ENCODE results near the gene POMGNT2.

POMGNT2 gene

DNA sequence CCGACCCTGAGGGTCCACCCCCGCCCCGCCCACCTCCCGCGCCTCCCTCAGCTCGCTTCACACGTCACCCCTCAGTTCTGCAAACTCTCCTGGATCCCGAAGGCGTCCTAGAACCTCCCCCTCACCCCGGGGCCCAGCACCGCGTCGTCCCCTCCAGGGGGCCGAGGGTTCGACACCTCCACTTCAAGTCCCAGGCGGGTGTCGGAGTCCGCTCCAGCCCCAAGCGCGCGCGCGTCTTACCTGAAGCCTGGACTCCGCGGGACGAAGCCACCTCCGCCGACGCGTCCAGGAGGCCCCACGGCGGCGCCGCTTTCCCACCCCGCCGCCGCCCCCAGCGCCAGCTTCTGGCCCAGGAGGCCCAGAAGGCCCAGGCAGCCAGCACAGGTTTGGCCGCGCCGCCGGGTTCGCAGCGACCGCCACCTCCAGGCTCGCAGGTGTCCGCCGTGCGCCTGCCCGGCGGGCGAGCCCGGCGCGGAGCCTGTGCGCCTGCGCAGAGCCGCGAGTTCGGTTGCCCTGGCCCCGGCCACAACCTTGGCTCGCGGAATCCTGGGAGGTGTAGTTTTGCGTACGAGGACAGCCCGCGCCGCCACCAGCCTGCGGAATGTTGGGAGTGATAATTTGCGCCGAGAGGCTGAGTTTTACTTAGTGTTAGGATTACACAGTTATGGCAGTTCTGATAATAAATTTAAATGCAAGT, at the start of gene POMGNT2:
Gene POMGNT2, minus strand, starts transcription at position 484 of the 697 bp plus-strand sequence. CDS start 24,648 bp downstream, outside the sequence.
- peak; percentile 69 to 82 for DNase-seq (ENCODE audit: low read depth in 2 of 2)

DNA sequence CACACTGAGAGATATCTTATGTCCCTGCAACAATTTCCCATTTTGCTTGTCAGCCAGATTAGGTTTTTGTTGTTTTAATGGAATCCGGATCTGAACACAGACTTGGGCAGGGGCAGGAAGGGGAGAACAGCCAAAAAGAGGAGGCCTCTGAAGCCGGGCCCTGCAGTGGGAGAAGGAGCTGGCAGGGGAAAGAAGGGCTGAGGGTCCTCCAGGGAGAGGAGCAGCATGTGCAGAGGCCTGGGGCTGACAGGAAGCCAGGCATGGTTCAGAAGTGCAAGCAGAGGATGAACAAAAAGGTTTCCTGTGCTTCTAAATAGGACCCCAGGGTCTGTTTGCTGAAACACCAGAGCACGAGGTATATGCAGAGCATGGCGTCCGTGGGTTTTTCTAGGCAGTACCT, 49.1 kb upstream of the POMGNT2 start:
- DNase-seq (ENCODE audit: low read depth in 2 of 2), result no peak

DNA sequence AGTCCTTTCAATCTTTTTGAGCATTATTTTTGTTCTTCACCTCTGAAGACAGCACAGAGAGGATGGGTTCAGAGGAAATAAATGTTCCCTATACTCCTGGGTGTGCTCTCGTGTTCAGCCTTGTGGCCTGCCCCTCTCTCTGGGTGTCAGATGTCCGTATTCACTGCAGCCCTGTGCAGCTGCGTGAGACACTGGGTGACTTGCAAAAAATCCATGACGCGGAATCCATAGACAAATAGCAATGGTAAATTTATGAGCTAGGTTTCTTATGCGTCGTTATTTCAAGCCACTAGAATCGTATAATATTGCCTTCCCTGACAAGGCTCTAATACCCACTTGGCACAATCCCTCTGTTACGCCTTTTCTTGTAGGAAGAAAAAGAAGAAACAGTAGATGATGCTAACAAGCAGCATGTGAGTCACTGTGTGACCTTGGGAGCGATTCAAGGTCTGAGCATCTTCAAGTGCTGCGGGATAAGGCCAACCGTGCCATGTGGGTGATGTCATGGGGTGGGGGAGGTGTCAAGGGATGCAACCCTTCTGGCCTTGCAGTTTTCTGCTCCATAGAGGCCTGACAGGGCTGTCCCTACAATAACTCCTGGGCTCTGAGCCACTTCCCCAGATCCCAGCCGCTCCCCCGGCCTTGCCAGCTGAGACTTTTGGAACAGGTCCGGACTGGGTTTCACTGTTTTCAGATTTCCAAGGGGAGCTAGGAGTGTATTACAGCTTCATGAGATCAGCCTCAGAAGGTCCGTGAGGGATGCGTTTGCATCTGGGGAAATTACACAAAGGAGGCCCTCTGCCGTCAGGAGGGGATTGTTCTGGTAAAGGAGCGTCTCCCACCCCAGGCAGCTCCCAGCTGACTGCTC, 47.6 kb upstream of the POMGNT2 start:
- DNase-seq (ENCODE audit: low read depth in 2 of 2), result no peak

DNA sequence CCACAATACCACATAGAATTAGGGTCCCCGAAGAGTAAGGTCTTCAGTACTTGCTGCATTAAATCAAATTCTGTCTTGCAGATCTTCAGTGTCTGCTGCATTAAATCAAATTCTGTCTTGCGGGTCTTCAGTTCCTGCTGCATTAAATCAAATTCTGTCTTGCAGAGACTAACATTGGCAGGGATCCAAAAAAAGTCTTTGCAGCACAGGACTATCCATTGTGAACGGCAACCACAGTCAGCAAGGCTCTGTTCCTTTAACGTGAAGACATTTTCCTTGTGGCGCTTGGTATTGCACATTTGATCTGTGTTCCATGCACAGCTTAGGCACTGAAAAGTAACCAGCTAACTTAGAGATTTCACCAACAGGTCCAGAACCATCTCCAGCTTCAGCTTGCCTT, 46.8 kb upstream of the POMGNT2 start:
- no peak for DNase-seq (ENCODE audit: low read depth in 2 of 2)

DNA sequence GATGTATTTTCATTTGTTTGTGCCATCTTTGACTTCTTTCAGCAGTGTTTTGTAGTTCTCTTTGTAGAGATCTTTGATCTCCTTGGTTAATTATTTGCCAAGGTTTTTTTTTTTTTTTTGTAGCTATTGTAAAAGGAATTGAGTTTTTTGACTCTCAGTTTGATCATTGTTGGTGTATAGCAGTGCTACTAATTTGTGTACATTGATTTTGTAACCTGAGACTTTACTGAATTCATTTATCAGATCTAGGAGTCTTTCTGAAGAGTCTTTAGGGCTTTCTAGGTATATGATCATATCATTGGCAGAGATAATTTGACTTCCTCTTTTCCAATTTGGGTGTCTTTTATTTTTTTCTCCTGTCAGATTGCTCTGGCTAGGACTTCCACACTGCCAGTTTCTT, 42.2 kb upstream of the POMGNT2 start:
- DNase-seq (ENCODE audit: low read depth in 2 of 2), result no peak

DNA sequence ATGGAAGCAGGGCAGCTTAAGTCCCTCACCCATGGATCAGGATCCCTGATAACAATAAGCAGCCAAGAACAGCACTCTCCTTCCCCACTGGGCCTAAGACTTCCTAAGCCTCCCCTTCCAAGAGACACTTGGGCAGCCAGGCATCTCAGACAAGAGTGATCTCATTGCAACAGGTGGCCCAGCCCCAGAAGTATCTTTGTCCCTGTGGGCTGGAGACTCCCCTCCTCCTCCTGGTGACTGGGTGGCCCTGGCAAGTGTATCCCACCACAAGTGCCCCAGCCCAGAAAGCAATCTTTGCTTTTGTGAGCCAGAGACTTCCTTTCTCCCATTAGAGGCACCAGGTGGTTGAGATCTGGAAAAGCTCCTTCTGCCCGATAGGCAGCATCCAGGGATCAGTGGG, 40.7 kb upstream of the POMGNT2 start:
- DNase-seq (ENCODE audit: low read depth in 2 of 2), result no peak

DNA sequence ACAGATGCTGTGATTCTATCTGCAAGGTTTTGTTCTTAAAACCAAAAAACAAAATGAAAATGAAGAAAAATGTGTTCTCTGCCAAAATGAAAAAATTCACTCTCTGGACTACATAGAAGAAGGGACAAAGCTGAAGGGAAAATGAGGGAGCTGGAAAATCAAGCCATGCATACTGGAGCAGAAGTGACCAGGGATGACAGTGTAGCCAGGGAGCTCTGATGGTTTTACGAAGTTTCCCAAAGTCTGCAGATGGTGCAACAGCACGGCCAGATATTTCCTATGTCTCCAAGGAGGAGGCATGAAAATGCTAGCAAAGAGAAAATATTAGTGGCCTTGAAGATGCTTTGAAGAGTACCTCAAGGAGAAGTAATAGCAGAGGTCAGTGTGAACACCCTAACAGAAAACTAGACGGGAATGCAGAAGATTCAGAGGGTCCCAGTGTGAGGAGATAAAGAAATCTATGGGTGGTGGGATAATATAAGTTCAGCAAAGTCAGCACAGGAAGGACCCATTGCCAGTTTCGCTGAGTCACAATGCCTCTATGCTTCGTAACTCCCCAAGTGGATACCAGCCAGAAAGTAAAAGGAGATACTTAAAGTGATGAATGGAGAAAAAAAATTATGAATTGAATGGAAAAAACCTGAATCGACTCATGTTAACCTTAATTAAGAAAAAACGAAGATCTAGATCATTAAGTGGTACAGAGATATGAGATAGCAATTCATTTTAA, 39.0 kb upstream of the POMGNT2 start:
- no peak for DNase-seq (ENCODE audit: low read depth in 2 of 2)

DNA sequence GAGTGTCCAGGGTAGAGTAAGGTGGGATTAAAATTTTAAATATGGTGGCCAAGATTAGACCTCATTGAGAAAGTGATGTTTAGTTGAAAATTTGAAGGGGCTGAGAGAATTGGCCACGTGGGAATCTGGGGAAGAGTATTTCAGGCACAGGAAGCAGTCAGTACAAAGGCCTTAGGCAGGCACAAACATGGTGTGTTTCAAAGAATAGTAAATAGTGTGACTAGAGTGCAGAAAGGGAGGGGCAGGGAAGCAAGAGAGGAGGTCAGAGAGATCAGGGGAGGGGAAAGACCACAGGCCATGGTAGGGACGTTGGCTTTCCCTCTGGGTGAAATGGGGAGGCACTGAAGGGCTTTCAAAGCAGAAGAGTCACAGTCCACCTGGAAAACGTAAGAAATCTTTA, 36.6 kb upstream of the POMGNT2 start:
- no peak for DNase-seq (ENCODE audit: low read depth in 2 of 2)

DNA sequence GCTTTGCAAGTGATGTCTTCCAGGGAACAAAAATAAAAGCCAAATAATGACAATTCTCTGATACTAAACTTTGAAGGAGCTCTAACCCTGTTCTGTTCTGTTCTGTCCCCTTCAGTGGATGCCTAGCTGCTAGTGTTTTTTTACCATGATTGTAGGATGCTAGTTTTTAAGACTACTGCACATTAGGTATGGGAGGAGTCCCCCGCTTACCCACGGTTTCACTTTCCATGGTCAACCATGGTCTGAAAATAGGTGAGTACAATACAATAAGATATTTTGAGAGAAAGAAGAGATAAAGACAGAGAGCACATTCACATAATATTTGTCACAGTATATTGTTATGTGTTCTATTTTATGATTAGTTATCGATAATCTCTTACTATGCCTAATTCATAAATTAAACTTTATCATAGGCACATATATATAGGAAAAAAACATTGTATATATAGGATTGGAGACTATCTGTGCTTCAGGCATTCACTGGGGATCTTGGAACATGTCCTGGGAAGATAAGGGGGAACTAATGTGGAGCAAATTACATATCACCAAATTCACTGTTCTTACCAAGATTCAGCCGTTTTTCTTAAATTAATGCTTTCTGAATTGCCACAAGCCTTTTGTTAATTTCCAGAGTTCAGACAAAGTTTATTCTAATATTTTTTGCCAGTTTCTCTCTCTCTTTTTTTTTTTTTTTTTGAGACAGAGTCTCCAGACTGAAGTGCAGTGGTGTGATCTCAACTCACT, 32.8 kb upstream of the POMGNT2 start:
- DNase-seq (ENCODE audit: low read depth in 2 of 2), result no peak

DNA sequence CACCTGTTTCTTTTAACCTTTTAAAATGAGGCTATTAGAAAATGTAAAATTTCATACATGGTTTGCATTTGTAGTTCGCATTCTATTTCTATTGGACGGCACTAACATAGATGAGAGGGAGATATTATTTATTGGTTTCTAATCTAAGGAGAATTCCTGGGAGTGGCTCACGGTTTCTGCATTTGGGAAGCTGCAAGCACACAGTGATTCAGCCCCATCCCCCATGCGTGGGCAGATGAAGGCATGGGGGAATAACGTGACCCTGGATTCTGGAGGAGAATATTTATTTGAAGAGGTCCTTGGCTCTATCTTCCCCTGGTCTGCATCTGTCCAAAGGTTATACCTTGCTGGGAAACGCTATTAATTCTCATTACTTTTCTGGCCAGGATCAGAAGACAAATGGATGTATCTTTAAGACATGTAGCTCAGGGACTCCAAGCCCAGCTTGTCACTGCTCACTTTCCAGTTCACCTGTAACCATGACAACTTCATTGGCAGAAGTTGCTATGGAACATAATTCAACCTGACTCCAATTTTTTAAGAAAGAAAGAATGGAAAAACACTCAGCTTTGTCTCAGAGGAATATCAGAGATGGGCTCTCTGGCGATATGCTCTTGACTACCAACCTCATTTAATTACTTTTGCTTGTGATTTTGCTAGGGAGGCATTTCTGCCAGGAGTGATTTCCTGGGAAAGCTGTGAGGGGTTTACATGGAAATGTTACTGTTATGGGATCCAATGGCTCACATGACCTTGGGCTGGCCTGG, 27.2 kb upstream of the POMGNT2 start:
- no peak for DNase-seq (ENCODE audit: low read depth in 2 of 2)

DNA sequence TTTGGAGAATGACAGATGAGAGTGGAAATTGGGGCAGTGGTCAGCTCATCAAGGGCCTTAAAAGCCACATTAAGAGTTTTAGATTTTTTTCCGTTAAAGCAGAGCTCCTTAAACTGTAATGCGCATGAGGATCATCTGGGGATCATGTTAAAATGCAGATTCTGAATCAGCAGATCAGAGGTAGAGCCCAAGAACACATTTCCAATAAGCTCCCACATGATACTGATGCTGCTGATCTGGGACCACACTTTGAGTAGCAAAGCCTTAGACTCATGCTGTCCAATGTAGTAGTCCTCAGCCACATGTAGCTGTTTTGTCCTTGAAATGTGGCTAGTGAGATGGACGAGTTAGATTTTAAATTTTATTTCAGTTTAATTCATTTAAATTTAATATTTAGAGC, 26.3 kb upstream of the POMGNT2 start:
- DNase-seq (ENCODE audit: low read depth in 2 of 2), result no peak

DNA sequence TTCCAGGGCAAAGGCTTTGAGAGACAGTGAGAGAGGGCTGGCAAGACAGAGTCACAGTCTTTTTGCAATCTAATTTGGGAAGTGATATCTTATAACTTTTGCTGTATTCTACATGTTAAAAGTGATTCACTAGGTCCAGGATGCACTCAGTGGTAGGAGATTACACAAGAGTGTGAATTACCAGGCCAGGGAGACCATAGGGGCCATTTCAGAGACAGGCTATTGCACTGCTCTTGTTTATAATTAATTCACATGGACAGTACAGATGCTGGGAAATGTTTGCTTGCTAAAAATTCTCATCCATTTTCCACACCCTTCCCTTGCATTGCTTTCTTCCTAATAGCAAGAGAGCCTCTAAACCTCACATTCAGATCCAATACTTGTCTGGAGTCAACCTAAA, 22.6 kb upstream of the POMGNT2 start:
- no peak for DNase-seq (ENCODE audit: low read depth in 2 of 2)

DNA sequence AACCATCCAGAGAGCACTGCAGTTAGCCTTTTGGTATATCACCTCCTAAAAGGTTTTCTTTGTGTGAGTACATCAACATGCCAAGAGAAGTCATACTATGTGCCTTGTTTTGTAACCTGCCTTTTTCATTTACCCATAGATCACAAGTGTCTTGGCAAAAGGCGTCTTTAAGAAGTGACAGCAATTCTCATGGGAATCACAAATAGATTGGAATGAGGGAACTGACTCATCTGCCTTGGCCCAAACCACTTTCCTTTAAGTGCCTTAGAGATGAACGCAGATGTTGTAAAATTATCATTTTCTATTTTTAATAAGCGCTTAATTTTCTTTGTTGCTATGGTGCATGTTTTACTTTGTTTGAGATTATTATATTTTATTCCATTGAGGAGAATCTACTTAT, 20.7 kb upstream of the POMGNT2 start:
- DNase-seq (ENCODE audit: low read depth in 2 of 2), result no peak

DNA sequence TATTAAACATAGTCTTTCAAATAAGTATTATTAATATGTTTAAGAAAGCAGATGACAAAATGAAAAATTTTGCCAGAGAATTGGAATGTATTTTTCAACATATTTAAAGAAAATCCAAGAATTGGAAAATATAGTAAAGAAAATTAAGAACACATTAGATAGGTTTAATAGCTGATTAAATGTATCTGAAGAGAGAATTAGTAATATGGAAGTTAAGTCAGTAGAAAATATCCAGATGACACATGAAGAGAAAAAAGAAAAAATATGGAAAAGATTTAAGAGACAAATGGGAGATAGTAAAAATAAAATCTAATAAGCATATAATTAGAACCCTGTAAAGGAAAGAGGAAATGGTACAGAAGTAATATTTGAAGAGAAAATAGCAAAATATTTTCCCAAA, 18.0 kb upstream of the POMGNT2 start:
- DNase-seq (ENCODE audit: low read depth in 2 of 2), result no peak

DNA sequence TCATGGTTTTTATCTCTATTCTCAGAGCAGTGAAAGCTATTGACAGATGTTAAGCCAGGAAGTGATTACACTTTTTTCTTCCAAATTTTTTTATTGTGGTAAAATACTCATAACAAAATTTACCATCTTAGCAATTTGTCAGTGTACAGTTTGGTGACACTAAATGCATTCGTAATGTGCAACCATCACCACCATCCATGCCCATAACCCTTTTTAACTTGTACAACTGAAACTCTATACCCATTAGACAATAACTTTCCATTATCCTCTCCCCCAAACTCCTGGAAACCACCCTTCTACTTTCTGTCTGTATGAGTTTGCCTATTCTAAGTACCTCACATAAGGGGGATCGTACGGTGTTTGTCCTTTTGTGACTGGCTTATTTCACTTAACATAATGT, 15.1 kb upstream of the POMGNT2 start:
- DNase-seq (ENCODE audit: low read depth in 2 of 2), result no peak

DNA sequence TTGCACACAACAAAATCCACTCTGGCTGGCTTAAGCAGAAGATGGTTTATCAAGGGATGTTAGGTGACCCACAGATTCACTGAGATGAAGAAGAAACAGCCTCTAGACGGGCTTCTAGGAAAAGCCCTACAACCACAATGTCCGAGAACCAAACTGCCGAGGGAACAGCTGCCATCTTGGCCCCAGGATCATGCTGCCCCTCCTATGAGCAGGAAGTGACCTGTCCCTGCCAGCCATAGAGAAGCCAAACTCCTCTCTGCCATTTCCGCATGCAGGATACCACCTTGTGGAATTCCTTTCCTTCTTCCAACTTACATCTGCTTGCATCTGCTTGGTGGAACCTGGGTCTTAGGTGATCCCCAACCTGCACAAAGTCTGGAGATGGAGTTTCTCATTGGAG, 11.4 kb upstream of the POMGNT2 start:
- no peak for DNase-seq (ENCODE audit: low read depth in 2 of 2)

DNA sequence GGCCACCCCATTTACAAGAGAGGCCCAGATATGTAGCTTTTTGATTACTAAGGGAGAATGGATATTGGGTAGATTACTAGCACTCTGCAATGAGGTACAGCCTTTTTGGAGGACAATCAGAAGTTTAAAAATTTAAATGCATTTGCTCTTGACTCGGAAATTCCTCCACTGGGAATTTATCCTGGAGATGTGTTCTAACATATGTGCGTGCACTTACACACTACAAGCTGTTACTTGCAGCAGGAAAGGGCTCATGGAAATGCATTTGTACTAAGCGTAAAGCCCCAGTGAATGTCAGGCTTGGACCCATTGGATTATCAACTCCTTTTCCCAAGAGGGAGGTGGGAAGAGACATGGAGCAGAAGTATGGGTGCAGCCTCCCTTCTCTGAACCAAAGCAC, 7.8 kb upstream of the POMGNT2 start:
- no peak for DNase-seq (ENCODE audit: low read depth in 2 of 2)

DNA sequence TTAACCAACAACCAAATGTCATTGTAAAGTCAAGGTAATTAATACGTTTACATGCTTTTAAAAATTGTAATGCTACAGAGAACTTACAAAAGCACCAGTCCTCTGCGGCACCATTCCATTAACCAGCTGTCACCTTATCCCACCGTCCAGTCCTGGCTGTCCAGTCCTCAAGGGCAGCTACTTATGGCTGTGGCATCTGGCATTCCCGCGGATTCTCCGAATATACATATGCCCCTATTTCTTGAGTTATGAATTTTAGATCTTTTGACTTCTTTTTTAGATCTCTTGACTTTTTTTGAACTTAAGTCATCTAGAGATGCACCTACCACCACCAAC, 382 bp upstream of the POMGNT2 start:
- DNase-seq (ENCODE audit: low read depth in 2 of 2), result no peak

DNA sequence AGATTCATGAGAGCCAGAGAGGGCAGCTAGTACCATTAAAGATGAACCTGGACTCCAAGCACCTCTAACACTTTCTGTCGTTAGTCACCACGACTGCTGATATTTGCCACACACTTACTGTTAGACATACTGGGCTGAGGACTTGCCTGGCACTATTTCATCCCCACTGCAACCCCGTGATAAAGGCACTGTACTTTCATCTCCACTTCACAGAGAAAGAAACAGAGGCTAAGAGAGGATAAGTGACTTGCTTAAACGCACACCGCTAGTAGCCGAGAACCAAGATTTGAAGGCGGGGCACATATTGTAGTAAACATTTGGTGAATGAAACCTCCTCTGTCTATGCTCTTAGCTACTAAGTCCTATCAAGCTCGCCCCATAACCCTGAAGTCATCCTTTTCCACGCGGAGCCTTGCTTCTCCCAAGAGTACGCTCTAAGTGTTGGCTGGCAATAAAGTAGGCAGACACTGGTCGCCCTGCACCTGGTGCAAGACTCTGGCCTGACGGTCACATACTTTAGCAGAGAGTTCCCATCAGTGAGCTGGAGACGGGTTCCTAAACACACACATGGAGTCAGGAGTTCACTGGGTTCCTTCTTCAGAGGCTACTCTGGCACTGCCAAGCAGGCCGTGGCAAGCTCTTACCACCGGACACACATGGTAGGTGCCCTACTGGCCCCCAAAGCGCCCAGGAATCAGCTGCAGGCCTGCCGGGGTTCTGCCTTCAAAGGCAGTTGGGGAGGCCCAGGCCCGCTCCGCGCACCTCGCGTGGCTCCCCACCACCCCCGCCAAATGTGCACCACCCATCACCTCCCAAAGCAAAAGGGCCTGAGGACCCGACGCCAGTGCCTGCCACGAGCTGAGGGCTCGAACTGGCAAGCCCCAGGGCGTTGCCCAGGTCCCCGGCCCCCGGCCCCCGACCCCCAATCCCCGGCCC, 951 bp downstream of the POMGNT2 start:
- DNase-seq (ENCODE audit: low read depth in 2 of 2), result peak; percentile 12 to 24

DNA sequence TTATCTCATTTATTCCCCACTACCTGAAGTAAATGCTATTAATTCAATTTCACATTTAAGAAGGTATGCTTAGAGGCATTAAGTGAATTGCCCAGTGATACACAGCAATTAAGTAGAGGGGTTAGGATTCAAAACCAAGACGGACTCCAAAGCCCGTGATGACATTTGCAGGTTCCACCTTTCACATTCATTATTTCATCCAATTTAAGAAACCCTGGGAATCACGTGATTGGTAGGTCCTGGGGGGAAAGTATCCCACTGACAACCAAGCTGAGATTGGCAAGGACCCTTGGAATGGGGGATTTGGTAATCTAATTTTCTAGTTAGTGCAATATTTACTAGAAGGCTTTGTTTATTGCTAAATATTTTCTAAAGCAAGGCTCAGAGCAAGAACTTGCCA, 1.8 kb downstream of the POMGNT2 start:
- DNase-seq (ENCODE audit: low read depth in 2 of 2), result no peak
